ENCODE measurements around the gene KRTAP10-6.
A peak's percentile ranks its signal among the peaks of the same experiment; 100 is the strongest.
"Not testable (repeated sequence)": the region's sequence is repeated elsewhere in the genome, so short reads cannot be mapped to it uniquely, and the experiment has no call there.

The KRTAP10-6 gene

GRCh38 chr21:44552136-44552535 is 40.2 kb downstream of the KRTAP10-6 start:
- H3K4me1 Mint-ChIP-seq (ENCODE audit: low read depth): peaks cover 20% of the 10 kb centered on the region
- H3K4me3 Mint-ChIP-seq: no peak overlapping the region
- H3K27ac Mint-ChIP-seq: no peak overlapping the region
- no peaks in the 10 kb centered on the region for H3K27me3 Mint-ChIP-seq
- DNase-seq: no peak
- H3K36me3 Mint-ChIP-seq (ENCODE audit: low read depth): peaks cover 7% of the 10 kb centered on the region
- peaks cover 10% of the 10 kb centered on the region for H3K9me3 Mint-ChIP-seq

GRCh38 chr21:44551340-44551961 is 40.9 kb downstream of the KRTAP10-6 start, which contains the start of gene KRTAP10-2:
Gene KRTAP10-2 (minus strand): TSS chr21:44551505. CDS start chr21:44551458, 47 bp downstream.
- Mint-ChIP-seq H3K36me3 (ENCODE audit: low read depth) (peaks cover 14% of the 10 kb centered on the region), H3K4me1 (ENCODE audit: low read depth) (peaks cover 24% of the 10 kb centered on the region), H3K4me3 (no peak within 1 kb of the TSS), H3K9me3 (peaks cover 17% of the 10 kb centered on the region), H3K27ac (peak within 1 kb of the TSS; percentile 8), H3K27me3 (no peaks in the 10 kb centered on the region)
- DNase-seq: peak; percentile 12

GRCh38 chr21:44550807-44551206 is 41.5 kb downstream of the KRTAP10-6 start:
- peaks cover 24% of the 10 kb centered on the region for H3K4me1 Mint-ChIP-seq (ENCODE audit: low read depth)
- H3K36me3 Mint-ChIP-seq (ENCODE audit: low read depth): peaks cover 14% of the 10 kb centered on the region
- H3K4me3 Mint-ChIP-seq: no peak overlapping the region
- peak; percentile 13 for DNase-seq
- no peaks in the 10 kb centered on the region for H3K27me3 Mint-ChIP-seq
- peaks cover 17% of the 10 kb centered on the region for H3K9me3 Mint-ChIP-seq
- peak overlapping the region; percentile 8 for H3K27ac Mint-ChIP-seq

- not testable (repeated sequence) for H3K27me3 Mint-ChIP-seq, H3K4me3 Mint-ChIP-seq, H3K27ac Mint-ChIP-seq
- Mint-ChIP-seq H3K4me1 (ENCODE audit: low read depth) (peaks cover 24% of the 10 kb centered on the region), H3K9me3 (peaks cover 22% of the 10 kb centered on the region), H3K36me3 (ENCODE audit: low read depth) (peaks cover 18% of the 10 kb centered on the region)
- peak; percentile 7 for DNase-seq
Measured at GRCh38 chr21:44550285-44550684, 42.0 kb downstream of the KRTAP10-6 start.

- DNase-seq: peak; percentile 22
- Mint-ChIP-seq H3K27me3 (no peaks in the 10 kb centered on the region), H3K36me3 (ENCODE audit: low read depth) (peaks cover 18% of the 10 kb centered on the region), H3K4me3 (no peak overlapping the region), H3K27ac (no peak overlapping the region), H3K4me1 (ENCODE audit: low read depth) (peaks cover 24% of the 10 kb centered on the region), H3K9me3 (peaks cover 22% of the 10 kb centered on the region)
Measured at GRCh38 chr21:44549525-44550211, 42.6 kb downstream of the KRTAP10-6 start.

- Mint-ChIP-seq H3K4me1 (ENCODE audit: low read depth) (peaks cover 24% of the 10 kb centered on the region), H3K27me3 (no peaks in the 10 kb centered on the region), H3K27ac (no peak overlapping the region), H3K9me3 (peaks cover 22% of the 10 kb centered on the region), H3K4me3 (no peak overlapping the region), H3K36me3 (ENCODE audit: low read depth) (peaks cover 18% of the 10 kb centered on the region)
- peak; percentile 18 for DNase-seq
Measured at GRCh38 chr21:44548922-44549321, 43.4 kb downstream of the KRTAP10-6 start.

GRCh38 chr21:44548381-44548780 is 43.9 kb downstream of the KRTAP10-6 start:
- H3K27ac Mint-ChIP-seq: no peak overlapping the region
- H3K4me3 Mint-ChIP-seq: no peak overlapping the region
- peak; percentile 26 for DNase-seq
- no peaks in the 10 kb centered on the region for H3K27me3 Mint-ChIP-seq
- peaks cover 24% of the 10 kb centered on the region for H3K4me1 Mint-ChIP-seq (ENCODE audit: low read depth)
- peaks cover 18% of the 10 kb centered on the region for H3K36me3 Mint-ChIP-seq (ENCODE audit: low read depth)
- peaks cover 20% of the 10 kb centered on the region for H3K9me3 Mint-ChIP-seq

- Mint-ChIP-seq H3K9me3 (peaks cover 15% of the 10 kb centered on the region), H3K4me3 (peak overlapping the region; percentile 53), H3K27me3 (no peaks in the 10 kb centered on the region)
Measured at GRCh38 chr21:44547656-44548331, 44.5 kb downstream of the KRTAP10-6 start.

GRCh38 chr21:44544566-44544965 is 47.7 kb downstream of the KRTAP10-6 start:
- peaks cover 15% of the 10 kb centered on the region for H3K9me3 Mint-ChIP-seq
- peaks cover 18% of the 10 kb centered on the region for H3K36me3 Mint-ChIP-seq (ENCODE audit: low read depth)
- H3K27ac Mint-ChIP-seq: no peak overlapping the region
- H3K27me3 Mint-ChIP-seq: no peaks in the 10 kb centered on the region
- DNase-seq: no peak
- peaks cover 24% of the 10 kb centered on the region for H3K4me1 Mint-ChIP-seq (ENCODE audit: low read depth)
- no peak overlapping the region for H3K4me3 Mint-ChIP-seq

More at GRCh38 chr21:44547656-44548331, 44.5 kb downstream of the KRTAP10-6 start:
- Mint-ChIP-seq H3K27ac (peak overlapping the region; percentile 91), H3K36me3 (ENCODE audit: low read depth) (peaks cover 18% of the 10 kb centered on the region), H3K4me1 (ENCODE audit: low read depth) (peaks cover 24% of the 10 kb centered on the region)
- peak; percentile 52 for DNase-seq

- H3K27me3 Mint-ChIP-seq: no peaks in the 10 kb centered on the region
- H3K4me1 Mint-ChIP-seq (ENCODE audit: low read depth): peaks cover 9% of the 10 kb centered on the region
- H3K9me3 Mint-ChIP-seq: peaks cover 14% of the 10 kb centered on the region
- DNase-seq: no peak
- peaks cover 16% of the 10 kb centered on the region for H3K36me3 Mint-ChIP-seq (ENCODE audit: low read depth)
- no peak overlapping the region for H3K27ac Mint-ChIP-seq
- H3K4me3 Mint-ChIP-seq: no peak overlapping the region
Measured at GRCh38 chr21:44542716-44543115, 49.6 kb downstream of the KRTAP10-6 start.
